Testis (tissue), 3 donors: ENCODE data around the gene AKR1C3. TPM values are rescaled to one million over a fixed set of nuclear protein-coding genes. Genes with fewer than 3 reads are reported as not detected.
"Not testable (repeated sequence)": the region's sequence is repeated elsewhere in the genome, so short reads cannot be mapped to it uniquely, and the experiment has no call there.

ENCODE experiments used
- DNase-seq: peaks from one replicate; pipeline ENCODE4 v3.0.0-alpha.2; 2019
- H3K27ac ChIP-seq, 2 donors: fragments of 200-600 bp; sonication (generic); one replicate each; pipeline ENCODE4 v1.5.1; 2019
- H3K27me3 ChIP-seq: fragments of 200-600 bp; sonication (generic); one replicate; pipeline ENCODE4 v1.5.1; 2019
- H3K36me3 ChIP-seq: fragments of 200-600 bp; sonication (generic); one replicate; pipeline ENCODE4 v1.5.1; 2017; ENCODE audit warnings: low read depth; ENCODE audit errors: missing control alignments
- H3K4me1 ChIP-seq: fragments of 200-600 bp; sonication (generic); one replicate; pipeline ENCODE4 v1.5.1; 2019
- H3K4me3 ChIP-seq, 2 donors: fragments of 200-600 bp; sonication (generic); one replicate each; pipeline ENCODE4 v1.5.1; 2017 to 2019
- H3K9me3 ChIP-seq: fragments of 200-600 bp; sonication (generic); one replicate; pipeline ENCODE4 v1.5.1; 2017
- CTCF ChIP-seq, 3 experiments: fragments of 450-650 bp in 2 of 3; fragments of 200-600 bp in 1 of 3; sonication (generic) in 1 of 3; IDR thresholded peaks; one replicate each; pipeline ENCODE4 v1.5.1; 2016 to 2019; ENCODE audit warnings: antibody characterized with exemption in 3 of 3, mild to moderate bottlenecking in 2 of 3, moderate library complexity in 1 of 3
- POLR2A ChIP-seq: fragments of 450-650 bp; IDR thresholded peaks from one replicate; pipeline ENCODE4 v1.6.1; 2017; ENCODE audit warnings: antibody characterized with exemption, mild to moderate bottlenecking, moderate library complexity
- WGBS, 2 donors: methylation state at CpG; one replicate each; pipeline ENCODE4 v1.1.5; 2018; 5-methylcytosine and 5-hydroxymethylcytosine counted together
- intact Hi-C: fragments of 100-400 bp; cut with DNase I; formaldehyde crosslinking; loops from one replicate; pipeline ENCODE4 v1.15.1; 2023; ENCODE audit warnings: low total_unique reads
- polyA plus RNA-seq: library from polyadenylated mRNA; stranded (reverse); fragments of 350-450 nt; fragmentation: Illumina TruSeq; extraction: RNeasy Lipid Tissue Mini Kit (QIAGEN cat#74804); gene quantifications from one replicate; pipeline ENCODE4 v1.2.3, GENCODE V29; 2014; ENCODE audit warnings: low read depth, low replicate concordance; ENCODE audit not compliant: insufficient read depth
- total RNA-seq, 2 donors: library from RNA; depleted of rRNA; stranded (reverse); fragments of >200 nt; gene quantifications; one replicate each; pipeline ENCODE4 v1.2.3, GENCODE V29; 2016

AKR1C3 gene
- total and polyA plus RNA-seq, 3 donors from 2014 or later: 15.2 to 21.2 (median 15.6) TPM

- intact Hi-C loops: no loop called here
- Histone ChIP-seq H3K9me3 (no peaks in the 10 kb centered on the region), H3K27ac (no peak overlapping the region), H3K27me3 (no peaks in the 10 kb centered on the region), H3K4me3 (no peak overlapping the region), H3K4me1 (no peaks in the 10 kb centered on the region), H3K36me3 (no peaks in the 10 kb centered on the region)
- DNase-seq: no peak
- TF ChIP-seq POLR2A (no peak), CTCF (IDR thresholded peaks at IDR 0.05) (no peak)
- 79 to 82% methylated on average over 1 of the region's 1 CpG for WGBS, 2 donors
Measured at GRCh38 chr10:5136468-5137087, 42.4 kb downstream of the AKR1C3 start.

DNA sequence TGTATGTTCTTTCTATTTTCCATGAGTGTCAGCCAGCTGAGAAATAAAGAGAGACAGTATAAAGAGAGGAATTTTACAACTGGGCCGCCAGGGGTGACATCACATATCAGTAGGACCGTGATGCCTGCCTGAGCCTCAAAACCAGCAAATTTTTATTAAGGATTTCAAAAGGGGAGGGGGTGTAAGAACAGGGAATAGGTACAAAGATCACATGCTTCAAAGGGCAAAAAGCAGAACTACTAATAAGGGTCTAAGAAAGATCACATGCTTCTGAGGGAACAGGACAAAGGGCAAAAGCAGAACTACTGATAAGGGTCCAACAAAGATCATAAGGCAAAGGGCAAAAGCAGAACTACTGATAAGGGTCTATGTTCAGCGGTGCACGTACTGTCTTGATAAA is 43.5 kb downstream of the AKR1C3 start:
- H3K9me3 ChIP-seq, H3K4me1 ChIP-seq, H3K27me3 ChIP-seq, H3K27ac ChIP-seq, H3K36me3 ChIP-seq, DNase-seq, H3K4me3 ChIP-seq, intact Hi-C loops: not testable (repeated sequence)
- 39 to 52% methylated on average over 4 of the region's 4 CpGs for WGBS, 2 donors

DNA sequence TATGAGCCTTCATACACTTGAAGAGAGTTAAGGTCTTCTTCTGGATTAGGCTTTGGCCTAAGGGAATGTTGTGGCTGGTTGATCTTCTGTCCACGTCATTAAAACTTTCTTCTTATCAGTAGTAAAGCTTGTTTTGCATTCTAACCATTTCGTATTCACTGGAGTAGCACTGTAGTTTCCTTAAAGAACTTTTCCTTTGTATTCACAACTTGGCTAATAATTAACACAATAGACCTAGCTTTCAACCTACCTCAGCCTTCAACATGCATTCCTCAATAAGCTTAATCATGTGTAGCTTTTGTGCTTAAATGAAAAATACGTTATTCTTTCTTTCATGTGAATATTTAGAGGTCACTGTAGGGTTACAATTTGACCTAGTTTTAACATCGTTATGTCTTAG is 48.0 kb downstream of the AKR1C3 start:
- TF ChIP-seq CTCF (IDR thresholded peaks at IDR 0.05): no peak
- no peak for TF ChIP-seq POLR2A
- Histone ChIP-seq H3K27me3 (no peaks in the 10 kb centered on the region), H3K4me3 (no peak overlapping the region), H3K4me1 (no peaks in the 10 kb centered on the region), H3K27ac (no peak overlapping the region), H3K36me3 (no peaks in the 10 kb centered on the region), H3K9me3 (no peaks in the 10 kb centered on the region)
- intact Hi-C loops: no loop called here
- WGBS, 2 donors: 59 to 76% methylated on average over 4 of the region's 4 CpGs
- no peak for DNase-seq

DNA sequence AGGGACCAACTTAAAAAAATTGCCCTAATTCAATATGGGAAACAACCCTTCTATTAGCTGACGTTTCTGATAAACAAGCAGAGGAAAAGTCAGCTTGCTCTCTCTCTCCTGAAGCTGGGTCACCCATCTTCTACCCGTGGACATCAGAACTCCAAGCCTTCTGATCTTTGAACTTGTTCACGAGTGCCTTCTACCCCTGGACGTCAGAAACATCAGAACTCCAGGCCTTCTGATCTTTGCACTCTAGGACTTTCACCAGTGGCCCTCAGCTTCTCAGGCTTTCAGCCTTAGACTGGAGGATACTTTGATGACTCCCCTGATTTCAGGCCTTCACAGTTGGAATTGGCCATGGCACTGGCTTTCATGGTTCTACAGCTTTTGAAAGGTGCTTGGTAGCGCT is 48.9 kb downstream of the AKR1C3 start:
- 76 to 83% methylated on average over 5 of the region's 5 CpGs for WGBS, 2 donors
- intact Hi-C loops: no loop called here

GRCh38 chr10:5146920-5147254 is 52.7 kb downstream of the AKR1C3 start:
- Histone ChIP-seq H3K4me3 (no peak overlapping the region), H3K9me3 (no peaks in the 10 kb centered on the region), H3K27me3 (no peaks in the 10 kb centered on the region), H3K36me3 (no peaks in the 10 kb centered on the region), H3K4me1 (no peaks in the 10 kb centered on the region), H3K27ac (no peak overlapping the region)
- TF ChIP-seq CTCF (IDR thresholded peaks at IDR 0.05) (no peak), POLR2A (no peak)
- intact Hi-C loops: no loop called here
- WGBS, 2 donors: 85 to 93% methylated on average over 5 of the region's 5 CpGs
- DNase-seq: no peak

More for the DNA sequence above, 48.9 kb downstream of the AKR1C3 start:
- Histone ChIP-seq H3K27me3 (no peaks in the 10 kb centered on the region), H3K4me1 (no peaks in the 10 kb centered on the region), H3K36me3 (no peaks in the 10 kb centered on the region), H3K27ac (no peak overlapping the region), H3K4me3 (no peak overlapping the region), H3K9me3 (no peaks in the 10 kb centered on the region)
- no peak for DNase-seq
- no peak for TF ChIP-seq POLR2A
- no peak for TF ChIP-seq CTCF (IDR thresholded peaks at IDR 0.05)
